Brain microvascular endothelial cell (primary cell): Measurements from ENCODE around the gene IGSF9.

Experiments used
- DNase-seq: peaks from one replicate; pipeline ENCODE4 v3.0.0-alpha.2; 2020
- H3K27ac ChIP-seq: fragments of 250-450 bp; sonication (Bioruptor Pico); 2 replicates; pipeline ENCODE4 v1.5.1; 2020; ENCODE audit warnings: mild to moderate bottlenecking, moderate library complexity
- H3K27me3 ChIP-seq: fragments of 250-450 bp; sonication (Bioruptor Pico); replicated peaks from 2 replicates; pipeline ENCODE4 v1.5.1; 2020; ENCODE audit warnings: mild to moderate bottlenecking
- H3K36me3 ChIP-seq: fragments of 250-450 bp; sonication (Bioruptor Pico); replicated peaks from 2 replicates; pipeline ENCODE4 v1.5.1; 2020; ENCODE audit warnings: mild to moderate bottlenecking
- H3K4me3 ChIP-seq: 2 replicates; pipeline ENCODE4 v1.5.1; 2011; ENCODE audit warnings: low read depth, mild to moderate bottlenecking, control low read depth, low read length, moderate library complexity
- CTCF ChIP-seq: IDR thresholded peaks from 2 replicates; pipeline ENCODE4 v1.5.1; 2011; ENCODE audit warnings: low read depth, mild to moderate bottlenecking, moderate library complexity, low read length, control low read depth, inconsistent platforms; ENCODE audit errors: missing control alignments
- in situ Hi-C: cut with HindIII; loops from 2 replicates; pipeline ENCODE4 v1.10.0; 2017; ENCODE audit warnings: low sequenced_read_pairs, low pct_ligation_motif_present

IGSF9 gene

GRCh38 chr1:159970932-159971342 is 25.5 kb upstream of the IGSF9 start:
- no peak for DNase-seq
- no peak for TF ChIP-seq CTCF
- Histone ChIP-seq H3K27me3 (peaks cover 6% of the 10 kb centered on the region), H3K36me3 (no peaks in the 10 kb centered on the region), H3K27ac (no peak overlapping the region), H3K4me3 (no peak overlapping the region)
- in situ Hi-C loops: no loop called here

GRCh38 chr1:159968901-159969300 is 23.5 kb upstream of the IGSF9 start:
- Histone ChIP-seq H3K4me3 (no peak overlapping the region), H3K27ac (no peak overlapping the region), H3K27me3 (no peaks in the 10 kb centered on the region), H3K36me3 (no peaks in the 10 kb centered on the region)
- in situ Hi-C loops: no loop called here
- DNase-seq: no peak
- no peak for TF ChIP-seq CTCF

GRCh38 chr1:159965263-159965662 is 19.9 kb upstream of the IGSF9 start:
- H3K27me3 ChIP-seq: peaks cover 2% of the 10 kb centered on the region
- no peak for TF ChIP-seq CTCF
- H3K27ac ChIP-seq: no peak overlapping the region
- H3K36me3 ChIP-seq: no peaks in the 10 kb centered on the region
- no peak overlapping the region for H3K4me3 ChIP-seq
- no peak for DNase-seq
- in situ Hi-C loops: no loop called here

- TF ChIP-seq CTCF: no peak
- Histone ChIP-seq H3K36me3 (no peaks in the 10 kb centered on the region), H3K27me3 (peaks cover 2% of the 10 kb centered on the region), H3K27ac (no peak overlapping the region), H3K4me3 (no peak overlapping the region)
- in situ Hi-C loops: no loop called here
- no peak for DNase-seq
These were observed 18.7 kb upstream of the IGSF9 start for GRCh38 chr1:159964144-159964543.

- peaks cover 2% of the 10 kb centered on the region for H3K27me3 ChIP-seq
- in situ Hi-C loops: no loop called here
These were observed 16.8 kb upstream of the IGSF9 start for GRCh38 chr1:159962176-159962575.

More at GRCh38 chr1:159962176-159962575, 16.8 kb upstream of the IGSF9 start:
- DNase-seq: no peak
- no peak for TF ChIP-seq CTCF
- Histone ChIP-seq H3K36me3 (no peaks in the 10 kb centered on the region), H3K27ac (no peak overlapping the region), H3K4me3 (no peak overlapping the region)
